Keratinocyte (primary cell): ENCODE measurements around the gene DCAF11. TPM values are rescaled to one million over a fixed set of nuclear protein-coding genes. Genes with fewer than 3 reads are reported as not detected.

Source experiments
- DNase-seq: peaks from one replicate; pipeline ENCODE4 v3.0.0-alpha.2; 2011; ENCODE audit warnings: low read depth, missing footprints, low spot score
- FAIRE-seq: peaks from 2 replicates; lab custom pipeline; 2011; peaks lifted over from hg19 to GRCh38; lab: Jason Lieb, UNC
- H2AFZ ChIP-seq: 2 replicates; pipeline ENCODE4 v1.6.0; 2012; ENCODE audit warnings: low read length, control low read depth, inconsistent platforms; ENCODE audit not compliant: control insufficient read depth
- H3K27ac ChIP-seq: 2 replicates; pipeline ENCODE4 v1.5.1; 2011; ENCODE audit warnings: low read length; ENCODE audit not compliant: control insufficient read depth, insufficient read depth
- H3K27me3 ChIP-seq: 3 replicates; pipeline ENCODE4 v1.6.0; 2011; ENCODE audit warnings: low read length; ENCODE audit not compliant: control insufficient read depth, insufficient read depth; ENCODE audit errors: extremely low read depth
- H3K36me3 ChIP-seq, 2 experiments: 2 replicates in 1 of 2; 3 replicates in 1 of 2; pipeline ENCODE4 v1.5.1; 2011; ENCODE audit warnings: low read length in 2 of 2, mild to moderate bottlenecking in 1 of 2; ENCODE audit not compliant: control insufficient read depth in 2 of 2, insufficient read depth in 2 of 2; ENCODE audit errors: extremely low read depth in 1 of 2
- H3K4me1 ChIP-seq: 3 replicates; pipeline ENCODE4 v1.5.1; 2011; ENCODE audit warnings: low read length; ENCODE audit not compliant: control insufficient read depth, insufficient read depth; ENCODE audit errors: extremely low read depth
- H3K4me2 ChIP-seq: 3 replicates; pipeline ENCODE4 v1.6.0; 2011; ENCODE audit warnings: low read depth, low read length; ENCODE audit not compliant: control insufficient read depth, insufficient read depth; ENCODE audit errors: extremely low read depth
- H3K4me3 ChIP-seq, 3 experiments: fragments of 200-600 bp in 1 of 3; sonication (generic) in 1 of 3; 2 replicates in 2 of 3; 3 replicates in 1 of 3; pipeline ENCODE4 v1.5.1; 2011 to 2016; ENCODE audit warnings: low read length in 3 of 3, mild to moderate bottlenecking in 3 of 3, control low read depth in 2 of 3, inconsistent platforms in 1 of 3, low read depth in 1 of 3, mixed read lengths in 1 of 3, mixed run types in 1 of 3, moderate library complexity in 1 of 3; ENCODE audit not compliant: control insufficient read depth in 2 of 3, insufficient read depth in 2 of 3; ENCODE audit errors: extremely low read depth in 1 of 3
- H3K79me2 ChIP-seq: 2 replicates; pipeline ENCODE4 v1.6.0; 2012; ENCODE audit warnings: low read length; ENCODE audit not compliant: control insufficient read depth, insufficient read depth
- H3K9ac ChIP-seq: 3 replicates; pipeline ENCODE4 v1.6.0; 2011; ENCODE audit warnings: low read length; ENCODE audit not compliant: control insufficient read depth, insufficient read depth; ENCODE audit errors: extremely low read depth
- H3K9me1 ChIP-seq: 3 replicates; pipeline ENCODE4 v1.6.0; 2011; ENCODE audit warnings: low read length; ENCODE audit not compliant: control insufficient read depth, insufficient read depth; ENCODE audit errors: extremely low read depth
- H3K9me3 ChIP-seq: 2 replicates; pipeline ENCODE4 v1.5.1; 2012; ENCODE audit warnings: low read depth, low read length; ENCODE audit not compliant: control insufficient read depth
- H4K20me1 ChIP-seq: 3 replicates; pipeline ENCODE4 v1.6.0; 2011; ENCODE audit warnings: low read length; ENCODE audit not compliant: control insufficient read depth, insufficient read depth; ENCODE audit errors: extremely low read depth
- EZH2 ChIP-seq: IDR thresholded peaks from one replicate; pipeline ENCODE4 v1.6.1; 2012; ENCODE audit warnings: inconsistent platforms, mild to moderate bottlenecking, low read length, moderate library complexity
- dilution Hi-C: fragments of 300-500 bp; cut with MboI; formaldehyde crosslinking; loops from one replicate; pipeline ENCODE4 v1.7.0; 2020; ENCODE audit warnings: low sequenced_read_pairs; ENCODE audit not compliant: extremely low pct_ligation_motif_present
- polyA plus RNA-seq, 5 experiments: library from polyadenylated mRNA; depleted of rRNA in 3 of 5; stranded (reverse) in 3 of 5; stranded (forward) in 1 of 5; unstranded in 1 of 5; fragments of >200 nt; gene quantifications; 1 replicate in 1 of 5; 2 replicates in 3 of 5; 3 replicates in 1 of 5; pipeline versions ENCODE4 v1.2.1 to v1.2.3, GENCODE V29; 2011 to 2012; ENCODE audit warnings: missing spikeins in 2 of 5, low read depth in 1 of 5, low replicate concordance in 1 of 5
- TF ChIP-seq, protein P1 (sequence below), 3 experiments: IDR thresholded peaks in 1 of 3; conservative IDR thresholded peaks in 1 of 3; optimal IDR thresholded peaks in 1 of 3; 2 replicates in 2 of 3; 3 replicates in 1 of 3; pipeline versions ENCODE3 to v1.5.1; 2011; ENCODE audit warnings: low read length in 3 of 3, mild to moderate bottlenecking in 3 of 3, moderate library complexity in 2 of 3, control low read depth in 1 of 3, inconsistent platforms in 1 of 3; ENCODE audit not compliant: insufficient read depth in 2 of 3; ENCODE audit errors: extremely low read depth in 1 of 3

The DCAF11 gene
- polyA plus RNA-seq, 1 donor (not counting 4 experiments of a cell fraction or from before 2014, with no cell fraction given): 25.9 TPM

DNA sequence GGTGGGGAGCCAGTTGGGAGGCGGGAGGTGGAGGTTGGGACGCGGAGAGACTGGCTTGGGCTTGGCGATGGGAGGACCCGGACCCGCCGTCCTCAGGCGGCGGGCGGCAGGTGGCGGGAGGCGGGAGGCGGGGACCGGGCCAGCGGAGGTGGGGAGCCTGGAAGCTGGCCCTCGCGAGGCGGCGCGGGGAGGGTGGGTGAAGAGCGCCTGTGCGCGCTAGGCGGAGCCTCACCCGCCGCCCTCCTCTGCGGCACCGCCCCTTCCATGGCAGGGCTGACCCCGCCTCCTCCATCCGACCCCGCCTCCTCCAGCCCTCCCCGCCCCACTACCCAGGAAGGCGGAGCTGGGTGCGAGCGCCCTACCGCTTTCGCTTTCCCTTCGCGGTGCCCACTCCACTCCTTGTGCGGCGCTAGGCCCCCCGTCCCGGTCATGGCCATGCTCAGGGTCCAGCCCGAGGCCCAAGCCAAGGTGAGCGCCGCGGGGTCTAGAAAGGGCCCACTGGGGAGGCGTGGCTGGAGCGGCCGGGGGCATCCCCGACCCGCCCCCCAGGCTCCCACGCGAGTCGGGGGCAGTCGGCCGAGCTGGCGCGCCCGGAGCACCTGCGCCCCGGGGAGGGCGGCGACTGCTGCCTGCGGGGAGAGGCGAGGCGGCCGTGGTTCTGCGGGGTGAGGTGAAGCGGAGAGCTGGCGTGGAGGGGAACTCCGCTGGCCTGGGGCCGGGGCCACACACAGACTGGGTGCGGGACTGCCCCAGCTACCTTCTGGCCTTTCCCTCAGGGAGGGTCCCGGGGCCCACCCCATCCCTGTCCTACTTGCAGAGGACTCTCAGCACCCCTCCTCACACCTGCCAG, 21.5 kb downstream of the DCAF11 start, which contains the start of gene PSME1:
TSS of gene PSME1 (plus strand) at position 361 of the 850 bp plus-strand sequence. CDS start at position 430, 69 bp downstream.
- H3K9me1 ChIP-seq: peaks cover 2% of the 10 kb centered on the region
- H3K36me3 ChIP-seq: peaks cover 12 to 21% of the 10 kb centered on the region in 2 experiments
- DNase-seq (no peak), FAIRE-seq (peak; percentile 32)
- H3K4me2 ChIP-seq: peak within 1 kb of the TSS; percentile 94
- peak within 1 kb of the TSS; percentile 73 for H2AFZ ChIP-seq
- no peaks in the 10 kb centered on the region for H4K20me1 ChIP-seq
- H3K4me1 ChIP-seq: peaks cover 28% of the 10 kb centered on the region
- no peaks in the 10 kb centered on the region for H3K9me3 ChIP-seq
- H3K4me3 ChIP-seq: peak within 1 kb of the TSS; percentile 81 to 88 (median 85)
- peak within 1 kb of the TSS; percentile 88 for H3K9ac ChIP-seq
- dilution Hi-C loops: no loop called here
- H3K79me2 ChIP-seq: peaks cover 31% of the 10 kb centered on the region
- H3K27me3 ChIP-seq: no peaks in the 10 kb centered on the region
- TF ChIP-seq EZH2: no peak
- TF ChIP-seq, protein P1, sequence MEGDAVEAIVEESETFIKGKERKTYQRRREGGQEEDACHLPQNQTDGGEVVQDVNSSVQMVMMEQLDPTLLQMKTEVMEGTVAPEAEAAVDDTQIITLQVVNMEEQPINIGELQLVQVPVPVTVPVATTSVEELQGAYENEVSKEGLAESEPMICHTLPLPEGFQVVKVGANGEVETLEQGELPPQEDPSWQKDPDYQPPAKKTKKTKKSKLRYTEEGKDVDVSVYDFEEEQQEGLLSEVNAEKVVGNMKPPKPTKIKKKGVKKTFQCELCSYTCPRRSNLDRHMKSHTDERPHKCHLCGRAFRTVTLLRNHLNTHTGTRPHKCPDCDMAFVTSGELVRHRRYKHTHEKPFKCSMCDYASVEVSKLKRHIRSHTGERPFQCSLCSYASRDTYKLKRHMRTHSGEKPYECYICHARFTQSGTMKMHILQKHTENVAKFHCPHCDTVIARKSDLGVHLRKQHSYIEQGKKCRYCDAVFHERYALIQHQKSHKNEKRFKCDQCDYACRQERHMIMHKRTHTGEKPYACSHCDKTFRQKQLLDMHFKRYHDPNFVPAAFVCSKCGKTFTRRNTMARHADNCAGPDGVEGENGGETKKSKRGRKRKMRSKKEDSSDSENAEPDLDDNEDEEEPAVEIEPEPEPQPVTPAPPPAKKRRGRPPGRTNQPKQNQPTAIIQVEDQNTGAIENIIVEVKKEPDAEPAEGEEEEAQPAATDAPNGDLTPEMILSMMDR (optimal IDR thresholded peaks at IDR 0.05 in 1 of 3, IDR thresholded peaks at IDR 0.05 in 1 of 3, conservative IDR thresholded peaks at IDR 0.05 in 1 of 3; ENCODE audit: extremely low read depth in 1 of 3, insufficient read depth in 2 of 3, low read length in 3 of 3): no peak
- H3K27ac ChIP-seq: peak within 1 kb of the TSS; percentile 69

GRCh38 chr14:24136684-24137528, 22.3 kb downstream of the DCAF11 start:
- no peaks in the 10 kb centered on the region for H3K27me3 ChIP-seq
- TF ChIP-seq, protein P1 (optimal IDR thresholded peaks at IDR 0.05 in 1 of 3, IDR thresholded peaks at IDR 0.05 in 1 of 3, conservative IDR thresholded peaks at IDR 0.05 in 1 of 3; ENCODE audit: extremely low read depth in 1 of 3, insufficient read depth in 2 of 3, low read length in 3 of 3): no peak
- no peak for TF ChIP-seq EZH2
- H3K9me1 ChIP-seq: peaks cover 2% of the 10 kb centered on the region
- dilution Hi-C loops: no loop called here
- peak overlapping the region; percentile 88 for H3K9ac ChIP-seq
- H3K9me3 ChIP-seq: no peaks in the 10 kb centered on the region
- H3K4me1 ChIP-seq: peaks cover 31% of the 10 kb centered on the region
- DNase-seq (no peak), FAIRE-seq (no peak)
- peak overlapping the region; percentile 73 for H2AFZ ChIP-seq
- peak overlapping the region; percentile 69 for H3K27ac ChIP-seq
- peak overlapping the region; percentile 94 for H3K4me2 ChIP-seq
- peaks cover 12 to 21% of the 10 kb centered on the region in 2 experiments for H3K36me3 ChIP-seq
- peaks cover 32% of the 10 kb centered on the region for H3K79me2 ChIP-seq
- peak overlapping the region; percentile 81 to 88 (median 85) for H3K4me3 ChIP-seq
- H4K20me1 ChIP-seq: no peaks in the 10 kb centered on the region
